GM21447 (cell line): Measurements from ENCODE around the gene EWSR1.

Source experiments
- ATAC-seq: cut with Tn5 transposase; IDR thresholded peaks from one replicate; pipeline ENCODE4 v1.9.1; 2021; ENCODE audit not compliant: unreplicated experiment

Gene EWSR1

GRCh38 chr22:29302681-29303465 is 34.8 kb downstream of the EWSR1 start:
- no peak for ATAC-seq

- ATAC-seq: no peak
Observed at GRCh38 chr22:29305836-29306174, 37.7 kb downstream of the EWSR1 start.

GRCh38 chr22:29306175-29306834 is 38.2 kb downstream of the EWSR1 start, which contains the start of gene GAS2L1:
Gene GAS2L1 (plus strand): TSS chr22:29306650. CDS start chr22:29308106, 1,456 bp downstream.
- no peak for ATAC-seq

- ATAC-seq: no peak
Observed at GRCh38 chr22:29306835-29307595, 38.9 kb downstream of the EWSR1 start.

DNA sequence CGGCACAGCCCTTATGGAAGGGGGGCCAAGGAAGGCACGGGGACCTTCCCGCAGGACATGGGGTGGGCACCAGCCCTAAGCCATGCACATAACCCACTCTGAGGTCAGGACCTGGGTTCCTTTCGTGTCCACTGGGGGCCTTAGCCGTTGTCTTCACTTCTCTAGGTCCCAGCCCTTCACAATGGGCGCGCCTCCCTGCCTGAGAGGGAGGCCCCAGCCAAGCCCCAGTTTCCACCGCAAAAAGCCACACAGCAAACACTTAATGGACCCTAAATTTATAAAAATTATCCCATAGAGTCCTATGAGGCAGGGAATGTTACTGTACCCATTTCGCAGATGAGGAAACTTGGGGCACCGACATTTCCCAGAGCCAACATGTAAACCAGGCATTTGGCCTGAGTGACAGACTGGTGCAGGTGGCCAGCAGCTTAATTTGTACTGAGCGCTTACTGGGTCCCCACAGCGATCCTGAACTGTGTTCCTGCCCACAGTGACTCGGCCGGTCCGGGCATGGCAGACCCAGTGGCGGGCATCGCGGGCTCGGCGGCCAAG is 39.6 kb downstream of the EWSR1 start:
- ATAC-seq: no peak

- ATAC-seq: no peak
Observed at GRCh38 chr22:29308148-29308790, 40.2 kb downstream of the EWSR1 start.

DNA sequence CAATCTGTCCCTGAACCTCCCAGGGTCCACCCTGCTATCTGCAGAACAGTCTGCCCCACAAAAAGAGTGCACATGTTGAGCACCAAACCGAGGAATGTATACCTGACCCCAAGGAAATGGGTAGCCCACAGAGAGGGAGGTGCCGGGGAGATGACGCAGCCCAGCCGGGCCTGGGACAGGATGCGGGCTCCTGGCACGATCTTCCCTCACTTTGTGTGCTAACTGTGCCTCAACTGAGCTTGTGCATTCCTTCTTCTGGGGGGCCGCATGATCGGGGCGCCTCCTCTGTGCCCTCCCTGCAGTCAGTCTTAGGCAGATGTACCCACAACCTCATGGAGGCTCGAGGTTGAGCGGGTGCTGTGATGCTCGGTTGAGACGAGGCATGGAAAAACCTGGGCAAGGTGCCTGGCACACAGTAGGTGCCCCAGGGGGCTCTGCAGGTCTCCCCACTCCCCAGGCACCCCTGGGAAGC is 40.8 kb downstream of the EWSR1 start:
- ATAC-seq: no peak

DNA sequence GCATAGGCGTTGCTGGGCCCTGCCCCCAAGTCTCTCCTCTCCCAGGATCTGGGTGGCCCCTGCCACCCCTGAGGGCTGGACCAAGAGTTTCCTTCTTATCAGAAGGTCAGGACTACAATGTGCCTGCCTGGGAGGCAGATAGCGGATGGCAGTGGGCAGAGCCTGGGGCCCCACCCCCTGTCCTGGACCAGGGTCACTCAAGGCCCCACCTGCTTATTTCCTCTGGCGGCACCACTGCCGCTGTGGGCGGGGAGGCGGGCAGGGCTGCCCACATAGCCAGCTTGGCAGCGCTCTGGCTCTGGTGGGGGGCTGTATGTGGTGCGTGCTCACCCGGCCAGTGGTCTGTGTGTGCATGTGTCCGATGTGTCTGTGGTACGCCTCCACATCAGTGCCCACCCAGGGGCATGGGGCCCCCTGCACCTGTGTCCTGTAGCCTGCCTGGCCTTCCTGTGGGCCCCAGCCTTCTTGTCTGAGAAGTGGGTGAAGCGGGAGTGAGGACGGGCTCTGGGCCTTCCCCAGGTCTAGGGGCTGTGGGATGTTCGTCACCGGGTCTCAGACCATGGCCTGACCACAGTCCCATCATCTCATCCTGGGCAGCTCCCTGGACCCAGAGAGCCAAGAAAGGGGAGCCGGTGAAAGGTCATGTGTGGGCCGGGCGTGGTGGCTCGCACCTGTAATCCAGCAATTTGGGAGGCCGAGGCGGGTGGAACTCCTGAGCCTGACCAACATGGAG is 41.4 kb downstream of the EWSR1 start:
- no peak for ATAC-seq

DNA sequence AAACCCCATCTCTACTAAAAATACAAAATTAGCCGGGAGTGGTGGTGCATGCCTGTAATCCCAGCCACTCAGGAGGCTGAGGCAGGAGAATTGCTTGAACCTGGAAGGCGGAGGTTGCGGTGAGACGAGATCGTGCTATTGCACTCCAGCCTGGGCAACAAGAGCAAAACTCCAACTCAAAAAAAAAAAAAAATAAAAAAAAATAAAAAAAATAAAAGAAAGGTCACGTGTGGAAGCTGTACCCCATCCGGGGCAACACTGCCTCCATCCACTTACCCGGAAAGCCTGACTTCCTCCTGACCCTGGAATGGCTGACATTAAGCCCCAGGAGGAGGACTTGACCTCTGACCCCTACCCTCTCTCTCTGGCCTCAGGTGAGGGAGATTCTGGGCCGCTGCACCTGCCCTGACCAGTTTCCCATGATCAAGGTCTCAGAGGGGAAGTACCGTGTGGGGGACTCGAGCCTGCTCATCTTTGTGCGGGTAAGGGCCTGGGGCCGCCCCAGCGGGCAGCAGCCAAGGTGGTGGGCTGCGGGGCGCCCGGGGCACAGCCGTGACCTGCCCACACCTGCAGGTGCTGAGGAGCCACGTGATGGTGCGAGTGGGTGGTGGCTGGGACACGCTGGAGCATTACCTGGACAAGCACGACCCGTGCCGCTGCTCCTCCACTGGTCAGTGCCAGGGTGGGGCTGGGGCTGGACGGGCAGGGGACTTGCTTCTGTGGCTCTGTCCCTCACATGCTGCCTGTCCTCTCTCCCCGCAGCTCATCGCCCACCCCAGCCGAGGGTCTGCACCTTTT is 42.2 kb downstream of the EWSR1 start:
- no peak for ATAC-seq

DNA sequence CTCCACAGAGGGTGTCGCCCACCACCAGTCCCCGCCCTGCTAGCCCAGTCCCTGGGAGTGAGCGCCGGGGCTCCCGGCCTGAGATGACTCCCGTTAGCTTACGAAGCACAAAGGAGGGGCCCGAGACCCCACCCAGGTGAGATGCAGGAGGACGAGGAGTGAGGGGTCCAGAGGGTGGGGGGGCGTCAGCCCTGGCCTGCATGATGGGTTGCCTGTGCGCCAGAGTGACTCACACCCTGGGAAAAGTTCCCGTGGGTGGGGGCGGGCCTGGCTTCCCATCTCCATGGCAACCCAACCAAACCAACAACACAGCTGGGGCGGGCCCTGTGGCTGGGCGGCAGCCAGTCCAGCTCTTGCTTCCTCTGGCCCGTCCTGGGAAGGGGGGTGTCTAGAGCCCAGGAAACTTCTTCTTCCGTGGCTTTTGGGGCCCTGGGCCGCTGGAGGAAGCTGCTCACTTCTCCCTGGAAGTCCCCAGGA is 42.8 kb downstream of the EWSR1 start:
- ATAC-seq: no peak

DNA sequence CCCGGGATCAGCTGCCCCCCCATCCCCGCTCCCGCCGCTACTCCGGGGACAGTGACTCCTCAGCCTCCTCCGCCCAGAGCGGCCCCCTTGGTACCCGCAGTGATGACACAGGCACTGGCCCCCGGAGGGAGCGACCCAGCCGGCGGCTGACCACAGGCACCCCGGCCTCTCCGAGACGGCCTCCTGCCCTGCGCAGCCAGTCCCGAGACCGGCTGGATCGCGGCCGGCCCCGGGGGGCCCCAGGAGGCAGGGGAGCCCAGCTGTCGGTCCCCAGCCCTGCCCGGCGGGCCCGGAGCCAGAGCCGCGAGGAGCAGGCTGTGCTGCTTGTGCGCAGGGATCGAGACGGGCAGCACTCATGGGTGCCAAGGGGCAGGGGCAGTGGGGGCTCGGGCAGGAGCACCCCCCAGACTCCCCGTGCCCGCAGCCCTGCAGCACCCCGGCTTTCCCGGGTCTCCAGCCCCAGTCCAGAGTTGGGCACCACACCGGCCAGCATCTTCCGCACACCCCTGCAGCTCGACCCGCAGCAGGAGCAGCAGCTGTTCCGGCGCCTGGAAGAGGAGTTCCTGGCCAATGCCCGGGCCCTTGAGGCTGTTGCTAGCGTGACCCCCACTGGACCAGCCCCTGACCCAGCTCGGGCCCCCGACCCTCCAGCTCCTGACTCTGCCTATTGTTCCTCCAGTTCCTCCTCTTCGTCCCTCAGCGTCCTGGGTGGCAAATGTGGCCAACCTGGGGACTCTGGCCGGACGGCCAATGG is 43.6 kb downstream of the EWSR1 start:
- ATAC-seq: no peak

DNA sequence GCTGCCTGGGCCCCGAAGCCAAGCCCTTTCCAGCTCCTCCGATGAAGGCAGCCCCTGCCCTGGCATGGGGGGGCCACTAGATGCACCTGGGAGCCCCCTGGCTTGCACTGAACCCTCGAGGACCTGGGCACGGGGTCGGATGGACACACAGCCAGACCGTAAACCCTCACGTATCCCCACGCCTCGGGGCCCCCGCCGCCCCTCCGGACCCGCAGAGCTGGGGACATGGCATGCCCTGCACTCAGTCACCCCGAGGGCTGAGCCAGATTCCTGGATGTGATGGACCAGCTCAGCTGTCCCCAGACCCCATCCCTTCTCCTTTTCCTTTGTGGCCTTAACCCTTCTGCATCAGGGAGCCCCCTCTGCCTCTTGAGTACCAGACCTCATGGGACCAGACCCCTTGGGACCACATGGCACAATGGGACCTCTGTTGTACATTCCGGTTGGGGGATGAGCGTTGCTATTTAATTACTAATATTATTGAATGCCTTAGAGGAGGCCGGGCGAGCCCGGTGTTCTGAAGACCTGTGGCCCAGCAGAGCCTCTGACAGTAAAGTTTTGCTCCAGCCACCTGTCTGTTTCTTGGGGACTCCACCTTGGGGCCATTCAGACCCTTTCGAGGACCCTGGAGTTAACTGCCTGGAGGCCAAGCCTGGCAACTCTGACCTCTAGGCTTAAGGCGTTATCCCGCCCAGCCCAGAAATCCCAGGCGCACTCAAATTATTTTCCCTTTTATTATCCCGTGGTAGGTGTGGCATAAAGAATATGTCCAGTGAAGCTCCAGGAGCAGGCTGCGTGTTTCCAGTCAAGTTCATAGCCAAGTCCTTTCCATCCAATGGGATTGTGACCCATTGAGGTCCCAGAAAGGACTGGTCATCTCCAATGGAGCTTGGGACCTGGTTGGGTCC is 44.4 kb downstream of the EWSR1 start:
- no peak for ATAC-seq

- no peak for ATAC-seq
Observed at GRCh38 chr22:29313126-29313575, 45.1 kb downstream of the EWSR1 start.

DNA sequence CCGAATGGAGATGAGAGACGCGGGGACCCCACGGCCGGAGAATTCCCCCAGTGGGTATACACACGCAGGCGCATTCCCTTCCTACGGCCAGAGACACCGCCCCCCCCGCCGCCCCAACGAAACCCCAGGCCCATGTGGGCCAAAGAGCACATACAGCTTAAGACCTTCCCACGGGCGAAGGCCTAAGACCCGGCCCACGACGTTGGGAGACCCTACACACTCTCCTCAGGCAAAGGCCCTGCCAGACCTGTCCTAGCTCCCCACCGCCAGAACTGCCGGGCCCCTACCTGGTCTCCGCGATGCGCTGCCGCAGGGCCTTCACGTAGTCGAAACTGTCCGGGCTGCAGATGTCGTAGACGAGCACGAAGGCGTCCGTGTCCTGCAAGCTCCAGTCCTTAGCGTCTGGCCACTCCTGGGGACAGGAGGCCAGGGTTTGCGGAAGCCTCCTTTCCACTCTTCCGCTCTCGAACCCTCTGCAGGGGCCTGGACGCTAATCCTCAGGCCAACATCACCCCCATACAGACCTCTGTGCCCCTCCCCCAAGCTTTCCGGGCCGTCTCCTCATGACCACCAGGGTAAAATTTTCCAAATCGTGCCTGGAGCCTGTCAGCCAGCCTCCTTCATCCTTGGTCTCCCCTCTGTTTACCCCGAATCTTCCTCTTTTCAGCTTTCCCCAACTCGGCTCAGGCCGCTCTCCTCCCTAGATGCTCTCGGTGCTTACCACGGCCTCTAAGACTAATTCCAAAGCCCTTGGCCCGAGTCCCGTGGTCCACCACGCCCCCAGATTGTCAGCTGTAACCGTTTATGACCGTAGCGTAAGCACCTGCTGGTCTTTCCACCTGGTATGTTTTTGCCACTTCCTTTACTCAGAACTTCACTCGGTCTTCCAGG is 45.8 kb downstream of the EWSR1 start:
- ATAC-seq: no peak

DNA sequence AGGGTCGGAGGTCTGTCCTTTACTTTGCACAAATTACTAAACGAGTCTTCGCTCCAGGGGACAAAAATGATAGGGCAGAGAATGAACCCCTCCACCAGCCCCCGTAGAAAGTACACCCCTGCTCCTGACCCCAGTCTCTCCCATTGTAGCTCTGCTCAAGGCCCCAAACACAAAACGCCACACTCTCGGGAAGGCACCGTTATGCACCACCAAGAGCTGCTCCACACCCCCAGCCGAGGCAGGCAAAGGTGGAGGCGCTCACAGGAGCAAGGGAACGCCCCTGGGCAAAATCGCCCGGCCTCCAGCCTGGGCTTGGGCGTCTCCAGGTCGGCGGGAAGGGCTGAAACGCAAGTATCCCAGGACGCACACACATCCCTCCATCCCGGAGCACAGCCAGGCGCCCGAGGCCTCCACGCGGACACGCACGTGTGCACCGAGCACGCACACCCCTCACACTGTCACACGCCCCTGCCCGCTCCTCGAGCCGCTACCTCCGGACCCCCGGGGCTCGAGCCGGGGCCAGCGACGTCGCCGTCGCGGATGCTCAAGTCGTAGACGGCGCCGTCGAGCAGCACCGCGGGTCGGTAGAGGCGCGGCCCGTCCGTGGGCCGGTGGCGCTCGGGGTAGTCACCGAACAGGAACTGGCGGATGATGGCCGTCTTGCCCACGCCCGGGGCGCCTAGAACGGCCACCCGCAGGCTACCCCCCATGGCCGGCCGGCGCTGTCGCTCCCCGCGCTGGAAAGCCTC is 46.6 kb downstream of the EWSR1 start:
- no peak for ATAC-seq
